ENCODE measurements around the gene DENND6B. TPM values are rescaled to one million over a fixed set of nuclear protein-coding genes. Genes with fewer than 3 reads are reported as not detected.

DENND6B gene
- total RNA-seq, 1 experiment from 2014 or later, result 4.0 TPM

DNA sequence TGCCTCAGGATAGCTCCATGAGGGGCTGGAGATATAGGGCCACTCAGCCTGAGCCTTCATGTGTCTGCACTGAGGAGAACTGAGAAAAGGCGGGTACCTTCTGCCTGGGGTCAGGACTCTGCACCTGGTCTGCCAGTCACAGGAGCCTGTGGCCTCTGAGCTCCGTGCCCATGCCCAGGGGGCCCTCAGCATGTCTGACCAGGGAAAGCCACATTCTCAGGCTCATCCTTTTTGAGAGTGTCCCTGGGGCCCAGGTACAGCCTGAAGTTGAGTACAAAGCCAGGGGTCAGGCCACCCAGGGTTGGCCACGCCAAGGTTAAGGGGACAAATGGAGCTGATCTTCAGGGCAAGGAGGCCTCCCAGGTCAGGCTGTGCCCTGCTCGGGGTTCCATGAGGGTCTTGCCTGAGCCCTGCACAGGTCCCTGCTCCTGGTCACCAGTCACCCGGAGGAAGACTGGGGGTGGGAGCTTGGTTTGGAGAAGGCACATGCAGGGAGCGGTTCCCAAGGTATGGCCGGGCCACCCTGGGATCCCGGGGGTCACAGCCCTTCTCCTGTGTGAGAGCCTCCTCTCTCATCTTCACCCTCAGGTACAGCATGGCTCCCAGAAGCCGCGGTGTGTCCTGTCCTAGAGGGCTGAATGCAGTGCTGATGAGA is 6.0 kb downstream of the DENND6B start:
- intact Hi-C loops (cut with micrococcal nuclease), result no loop called here
- Mint-ChIP-seq H3K4me3 (ENCODE audit: unreplicated experiment) (no peak overlapping the region), H3K4me1 (ENCODE audit: insufficient read depth, unreplicated experiment) (peaks cover 5% of the 10 kb centered on the region), H3K36me3 (ENCODE audit: insufficient read depth, unreplicated experiment) (no peaks in the 10 kb centered on the region), H3K27me3 (ENCODE audit: insufficient read depth, unreplicated experiment) (no peaks in the 10 kb centered on the region), H3K9me3 (ENCODE audit: unreplicated experiment) (no peaks in the 10 kb centered on the region), H3K27ac (ENCODE audit: low read depth, unreplicated experiment) (no peak overlapping the region)
- TF ChIP-seq, protein P1, sequence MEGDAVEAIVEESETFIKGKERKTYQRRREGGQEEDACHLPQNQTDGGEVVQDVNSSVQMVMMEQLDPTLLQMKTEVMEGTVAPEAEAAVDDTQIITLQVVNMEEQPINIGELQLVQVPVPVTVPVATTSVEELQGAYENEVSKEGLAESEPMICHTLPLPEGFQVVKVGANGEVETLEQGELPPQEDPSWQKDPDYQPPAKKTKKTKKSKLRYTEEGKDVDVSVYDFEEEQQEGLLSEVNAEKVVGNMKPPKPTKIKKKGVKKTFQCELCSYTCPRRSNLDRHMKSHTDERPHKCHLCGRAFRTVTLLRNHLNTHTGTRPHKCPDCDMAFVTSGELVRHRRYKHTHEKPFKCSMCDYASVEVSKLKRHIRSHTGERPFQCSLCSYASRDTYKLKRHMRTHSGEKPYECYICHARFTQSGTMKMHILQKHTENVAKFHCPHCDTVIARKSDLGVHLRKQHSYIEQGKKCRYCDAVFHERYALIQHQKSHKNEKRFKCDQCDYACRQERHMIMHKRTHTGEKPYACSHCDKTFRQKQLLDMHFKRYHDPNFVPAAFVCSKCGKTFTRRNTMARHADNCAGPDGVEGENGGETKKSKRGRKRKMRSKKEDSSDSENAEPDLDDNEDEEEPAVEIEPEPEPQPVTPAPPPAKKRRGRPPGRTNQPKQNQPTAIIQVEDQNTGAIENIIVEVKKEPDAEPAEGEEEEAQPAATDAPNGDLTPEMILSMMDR (IDR thresholded peaks at IDR 0.05; ENCODE audit: unreplicated experiment), result no peak
- POLR2A ChIA-PET, result interaction anchor here (0.8 to 1.2 kb wide), 2 partner anchors 13 to 37 kb away, joined by 3 to 9 read pairs; partner anchors contain the start of gene PLXNB2
- DNase-seq (ENCODE audit: unreplicated experiment), result no peak
- BruUV-seq (replicated peaks), result no TSS peak
- CTCF ChIA-PET, result interaction anchor here (0.5 to 2.4 kb wide), 3 partner anchors 11 to 68 kb away, joined by 3 to 9 read pairs (median 3); no protein-coding TSS in a partner anchor

DNA sequence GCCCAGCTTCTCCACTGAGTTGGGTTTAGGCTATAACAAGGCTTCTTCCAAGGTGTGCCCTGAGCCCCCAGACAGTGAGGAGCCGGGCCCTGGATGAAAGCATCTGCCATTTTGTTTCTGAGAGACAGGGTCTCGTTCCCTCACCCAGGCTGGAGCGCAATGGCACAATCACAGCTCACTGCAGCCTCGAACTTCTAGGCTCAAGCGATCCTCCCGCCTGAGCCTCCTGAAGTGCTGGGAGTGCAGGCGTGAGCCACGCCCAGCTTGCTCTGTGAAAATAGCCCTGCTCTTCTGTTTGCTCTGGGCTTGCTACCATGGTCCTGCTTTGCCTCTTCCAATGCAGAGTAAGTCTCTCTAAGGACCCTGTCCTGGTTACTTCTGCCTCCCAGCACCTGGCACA is 6.7 kb downstream of the DENND6B start:
- TF ChIP-seq, protein P1 (IDR thresholded peaks at IDR 0.05; ENCODE audit: unreplicated experiment), result no peak
- Mint-ChIP-seq H3K4me3 (ENCODE audit: unreplicated experiment) (no peak overlapping the region), H3K27me3 (ENCODE audit: insufficient read depth, unreplicated experiment) (no peaks in the 10 kb centered on the region), H3K4me1 (ENCODE audit: insufficient read depth, unreplicated experiment) (no peaks in the 10 kb centered on the region), H3K27ac (ENCODE audit: low read depth, unreplicated experiment) (no peak overlapping the region), H3K36me3 (ENCODE audit: insufficient read depth, unreplicated experiment) (no peaks in the 10 kb centered on the region), H3K9me3 (ENCODE audit: unreplicated experiment) (no peaks in the 10 kb centered on the region)
- ChIA-PET POLR2A (interaction anchor here (0.6 kb wide), 1 partner anchor 13 kb away, joined by 3 read pairs; the partner anchor contains the start of gene PLXNB2), CTCF (no interaction called here)
- BruUV-seq (replicated peaks), result no TSS peak
- no peak for DNase-seq (ENCODE audit: unreplicated experiment)
- intact Hi-C loops (cut with micrococcal nuclease), result no loop called here

DNA sequence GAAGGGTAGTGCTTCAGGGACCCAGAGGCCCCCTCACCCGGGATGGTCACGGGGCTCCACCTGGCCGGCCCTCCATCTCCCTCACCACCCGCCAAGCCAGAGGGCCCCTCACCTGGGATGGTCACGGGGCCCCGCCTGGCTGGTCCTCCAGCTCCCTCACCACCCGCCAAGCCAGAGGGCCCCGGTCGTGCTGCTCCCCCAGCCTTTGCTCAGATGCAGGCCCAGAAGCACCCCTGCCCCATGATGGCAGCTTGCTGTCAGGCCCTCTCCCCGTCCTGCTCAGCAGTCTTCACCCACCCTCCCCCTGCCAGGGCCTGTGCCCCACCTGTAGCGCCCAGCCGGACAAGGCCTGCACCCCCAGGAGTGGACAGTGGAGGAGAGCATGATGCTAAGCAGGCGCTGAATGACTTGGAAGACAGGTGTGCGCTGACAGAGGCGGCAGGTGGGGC is 7.3 kb downstream of the DENND6B start:
- H3K27me3 Mint-ChIP-seq (ENCODE audit: insufficient read depth, unreplicated experiment), result no peaks in the 10 kb centered on the region
- H3K36me3 Mint-ChIP-seq (ENCODE audit: insufficient read depth, unreplicated experiment), result no peaks in the 10 kb centered on the region
- BruUV-seq (replicated peaks), result no TSS peak
- no peak overlapping the region for H3K4me3 Mint-ChIP-seq (ENCODE audit: unreplicated experiment)
- intact Hi-C loops (cut with micrococcal nuclease), result no loop called here
- ChIA-PET CTCF (no interaction called here), POLR2A (interaction anchor here (0.6 kb wide), 1 partner anchor 12 kb away, joined by 3 read pairs; the partner anchor contains the start of gene PLXNB2)
- DNase-seq (ENCODE audit: unreplicated experiment), result no peak
- peaks cover under 1% of the 10 kb centered on the region for H3K4me1 Mint-ChIP-seq (ENCODE audit: insufficient read depth, unreplicated experiment)
- TF ChIP-seq, protein P1 (IDR thresholded peaks at IDR 0.05; ENCODE audit: unreplicated experiment), result no peak
- no peaks in the 10 kb centered on the region for H3K9me3 Mint-ChIP-seq (ENCODE audit: unreplicated experiment)
- H3K27ac Mint-ChIP-seq (ENCODE audit: low read depth, unreplicated experiment), result no peak overlapping the region

DNA sequence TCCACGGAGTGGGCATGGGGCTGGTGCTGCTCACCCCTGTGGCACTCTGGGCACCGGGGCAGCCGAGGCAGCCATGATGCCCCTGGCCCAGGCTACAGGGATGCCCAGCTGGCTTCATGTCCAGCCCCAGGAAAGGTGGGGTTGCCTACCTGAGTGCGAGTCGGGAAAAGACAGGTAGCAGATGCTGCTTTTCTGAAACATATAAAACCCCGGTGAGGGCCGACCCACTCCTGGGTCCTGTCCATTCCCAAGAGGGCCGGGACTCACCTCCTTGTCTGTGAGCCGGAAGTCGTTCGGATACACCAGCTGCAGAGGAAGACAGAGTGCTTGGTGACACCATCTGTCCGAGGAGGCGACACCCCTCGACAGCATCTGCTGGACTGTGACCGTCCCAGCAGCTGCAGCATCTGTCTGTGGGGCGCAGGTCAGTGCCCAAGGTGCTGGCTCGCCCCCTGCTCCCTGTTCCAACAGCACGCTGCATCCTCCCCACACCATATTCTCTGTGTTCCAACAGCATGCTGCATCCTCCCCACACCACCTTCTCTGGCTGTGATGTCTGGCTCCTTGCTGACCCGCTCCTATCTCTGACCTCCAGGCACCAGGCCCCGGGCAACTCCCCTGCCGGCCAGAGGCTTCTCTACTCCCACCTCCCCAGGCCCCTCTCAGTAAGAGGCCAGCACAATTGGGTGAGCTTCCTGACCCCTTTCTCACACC is 8.0 kb downstream of the DENND6B start:
- Mint-ChIP-seq H3K36me3 (ENCODE audit: insufficient read depth, unreplicated experiment) (no peaks in the 10 kb centered on the region), H3K27me3 (ENCODE audit: insufficient read depth, unreplicated experiment) (no peaks in the 10 kb centered on the region), H3K9me3 (ENCODE audit: unreplicated experiment) (no peaks in the 10 kb centered on the region), H3K27ac (ENCODE audit: low read depth, unreplicated experiment) (no peak overlapping the region), H3K4me3 (ENCODE audit: unreplicated experiment) (no peak overlapping the region), H3K4me1 (ENCODE audit: insufficient read depth, unreplicated experiment) (peaks cover 6% of the 10 kb centered on the region)
- POLR2A ChIA-PET, result no interaction called here
- BruUV-seq (replicated peaks), result no TSS peak
- CTCF ChIA-PET, result no interaction called here
- intact Hi-C loops (cut with micrococcal nuclease), result no loop called here
- no peak for DNase-seq (ENCODE audit: unreplicated experiment)
- TF ChIP-seq, protein P1 (IDR thresholded peaks at IDR 0.05; ENCODE audit: unreplicated experiment), result no peak
